MM.1S (cell line): ENCODE results near the gene TTL.

ENCODE experiments used
- DNase-seq: peaks from one replicate; pipeline ENCODE4 v3.0.0-alpha.2; 2015
- H2AFZ ChIP-seq: fragments of 300-600 bp; sonication (generic); 2 replicates; pipeline ENCODE4 v1.6.0; 2016; ENCODE audit warnings: antibody characterized with exemption, low read length
- H3F3A ChIP-seq: fragments of 300-600 bp; sonication (generic); 2 replicates; pipeline ENCODE4 v1.6.1; 2016; ENCODE audit warnings: mild to moderate bottlenecking, antibody characterized with exemption, low read length, moderate library complexity, mixed read lengths; ENCODE audit not compliant: insufficient read depth
- H3K27ac ChIP-seq: fragments of 300-600 bp; sonication (generic); 2 replicates; pipeline ENCODE4 v1.5.1; 2016; ENCODE audit warnings: mild to moderate bottlenecking, low read length
- H3K27me3 ChIP-seq: fragments of 300-600 bp; sonication (generic); replicated peaks from 2 replicates; pipeline ENCODE4 v1.6.0; 2016; ENCODE audit warnings: low read length; ENCODE audit not compliant: insufficient read depth
- H3K36me3 ChIP-seq: fragments of 300-600 bp; sonication (generic); replicated peaks from 2 replicates; pipeline ENCODE4 v1.6.1; 2016; ENCODE audit warnings: mild to moderate bottlenecking, low read length, mixed read lengths; ENCODE audit not compliant: insufficient read depth
- H3K4me1 ChIP-seq: fragments of 300-600 bp; sonication (generic); 2 replicates; pipeline ENCODE4 v1.6.1; 2016; ENCODE audit warnings: low read length, mixed read lengths
- H3K4me2 ChIP-seq: fragments of 300-600 bp; sonication (generic); 2 replicates; pipeline ENCODE4 v1.6.0; 2016; ENCODE audit warnings: low read depth, low read length
- H3K4me3 ChIP-seq: fragments of 300-600 bp; sonication (generic); 2 replicates; pipeline ENCODE4 v1.5.1; 2016; ENCODE audit warnings: low read length, mixed read lengths
- H3K79me2 ChIP-seq: fragments of 300-600 bp; sonication (generic); 2 replicates; pipeline ENCODE4 v1.6.1; 2016; ENCODE audit warnings: mixed run types, low read length, mixed read lengths
- H3K9ac ChIP-seq: fragments of 300-600 bp; sonication (generic); 2 replicates; pipeline ENCODE4 v1.6.1; 2016; ENCODE audit warnings: low read length, mixed read lengths
- H3K9me2 ChIP-seq: fragments of 300-600 bp; sonication (generic); replicated peaks from 2 replicates; pipeline ENCODE4 v1.6.1; 2016; ENCODE audit warnings: mild to moderate bottlenecking, low read length, mixed read lengths; ENCODE audit not compliant: insufficient read depth
- H3K9me3 ChIP-seq: fragments of 300-600 bp; sonication (generic); replicated peaks from 2 replicates; pipeline ENCODE4 v1.6.1; 2016; ENCODE audit warnings: mild to moderate bottlenecking, low read length, mixed read lengths; ENCODE audit not compliant: insufficient read depth
- H4K20me1 ChIP-seq: fragments of 300-600 bp; sonication (generic); 2 replicates; pipeline ENCODE4 v1.6.1; 2016; ENCODE audit warnings: mild to moderate bottlenecking, low read length, moderate library complexity, mixed read lengths; ENCODE audit not compliant: insufficient read depth
- CTCF ChIP-seq: fragments of 300-600 bp; sonication (generic); IDR thresholded peaks from 2 replicates; pipeline ENCODE4 v1.5.1; 2016; ENCODE audit warnings: antibody characterized with exemption, low read length, mixed read lengths
- EZH2 ChIP-seq: fragments of 300-600 bp; sonication (generic); optimal IDR thresholded peaks from 2 replicates; pipeline ENCODE3; 2017; ENCODE audit warnings: low read depth, mild to moderate bottlenecking, antibody characterized with exemption, low read length, mixed read lengths
- EZH2phosphoT487 ChIP-seq: fragments of 300-600 bp; sonication (generic); IDR thresholded peaks from 2 replicates; pipeline ENCODE4 v1.6.1; 2018; ENCODE audit warnings: antibody characterized with exemption, low read length

Gene TTL

GRCh38 chr2:112542984-112543661 is 61.2 kb downstream of the TTL start:
- peak; percentile 27 for DNase-seq
- Histone ChIP-seq H3K4me2 (peak overlapping the region; percentile 89), H3K4me1 (peaks cover 9% of the 10 kb centered on the region; the same call in 1 of the 2 replicates), H3K9me3 (no peaks in the 10 kb centered on the region), H3K27ac (peak overlapping the region; percentile 92; the same call in 1 of the 2 replicates), H3K4me3 (peak overlapping the region; percentile 95), H4K20me1 (no peaks in the 10 kb centered on the region; the same call in 1 of the 2 replicates), H3K9ac (peak overlapping the region; percentile 92), H3F3A (peaks cover 26% of the 10 kb centered on the region), H2AFZ (peak overlapping the region; percentile 83), H3K36me3 (peaks cover 20% of the 10 kb centered on the region), H3K9me2 (no peaks in the 10 kb centered on the region), H3K27me3 (no peaks in the 10 kb centered on the region), H3K79me2 (peaks cover 56% of the 10 kb centered on the region)
- TF ChIP-seq EZH2 (no peak), CTCF (no peak), EZH2phosphoT487 (no peak)

- no peak overlapping the region for H2AFZ ChIP-seq
- TF ChIP-seq EZH2 (no peak), CTCF (no peak), EZH2phosphoT487 (no peak)
- DNase-seq, result no peak
Measured at GRCh38 chr2:112547333-112547732, 65.4 kb downstream of the TTL start.

GRCh38 chr2:112548980-112549379 is 67.0 kb downstream of the TTL start:
- Histone ChIP-seq H4K20me1 (no peaks in the 10 kb centered on the region; the same call in 1 of the 2 replicates), H3K4me1 (no peaks in the 10 kb centered on the region), H3K79me2 (peaks cover 57% of the 10 kb centered on the region), H3K9ac (no peak overlapping the region), H3K4me3 (no peak overlapping the region), H3K9me3 (no peaks in the 10 kb centered on the region), H3K4me2 (no peak overlapping the region), H3F3A (no peaks in the 10 kb centered on the region; the same call in 1 of the 2 replicates), H3K27me3 (no peaks in the 10 kb centered on the region), H2AFZ (no peak overlapping the region), H3K36me3 (peaks cover 35% of the 10 kb centered on the region), H3K27ac (no peak overlapping the region), H3K9me2 (no peaks in the 10 kb centered on the region)
- no peak for DNase-seq
- no peak for TF ChIP-seq EZH2phosphoT487
- no peak for TF ChIP-seq CTCF
- no peak for TF ChIP-seq EZH2

More at GRCh38 chr2:112547333-112547732, 65.4 kb downstream of the TTL start:
- peaks cover 73% of the 10 kb centered on the region for H3K79me2 ChIP-seq
- H3K36me3 ChIP-seq, result peaks cover 32% of the 10 kb centered on the region
- H3F3A ChIP-seq, result peaks cover 6% of the 10 kb centered on the region
- H3K4me1 ChIP-seq, result peaks cover 4% of the 10 kb centered on the region; the same call in 1 of the 2 replicates
- no peaks in the 10 kb centered on the region for H3K9me3 ChIP-seq
- H3K9me2 ChIP-seq, result no peaks in the 10 kb centered on the region
- H3K4me3 ChIP-seq, result no peak overlapping the region
- no peaks in the 10 kb centered on the region; the same call in 1 of the 2 replicates for H4K20me1 ChIP-seq
- no peak overlapping the region for H3K9ac ChIP-seq
- no peak overlapping the region for H3K27ac ChIP-seq
- no peak overlapping the region for H3K4me2 ChIP-seq
- no peaks in the 10 kb centered on the region for H3K27me3 ChIP-seq
